ENCODE data around the gene IGF2.

IGF2 gene

DNA sequence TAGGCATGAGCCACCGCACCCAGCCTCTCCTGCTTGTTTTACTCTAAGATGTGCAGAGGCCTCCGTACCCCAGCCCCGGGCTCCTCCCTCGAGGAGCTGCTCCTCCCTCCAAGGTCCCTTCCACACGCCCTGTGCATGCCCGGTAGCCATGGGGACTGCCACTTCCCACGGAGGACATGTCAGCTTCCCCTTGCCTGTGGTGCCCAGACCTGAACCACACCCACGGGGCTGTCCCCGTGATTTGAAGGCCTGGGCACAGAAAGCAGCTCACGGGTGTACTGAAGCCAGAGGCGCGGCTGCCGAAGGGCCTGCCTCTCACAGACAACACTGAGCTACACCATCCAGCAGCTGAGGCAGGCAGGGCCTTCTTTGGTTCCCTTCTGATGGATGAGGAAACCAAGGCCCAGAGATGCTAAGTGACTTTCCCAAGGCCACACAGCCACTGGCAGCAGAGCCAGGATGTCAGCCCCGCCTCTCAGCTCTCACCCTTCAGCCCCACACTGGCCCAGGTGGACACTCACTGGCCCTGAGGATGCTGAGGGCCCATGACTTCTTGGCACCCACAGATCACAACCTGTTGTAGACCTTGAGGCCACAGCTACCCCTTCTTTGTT lies 14.5 kb upstream of the IGF2 start:
- DNase-seq (ENCODE audit: low read depth in 2 of 2): no peak

GRCh38 chr11:2151500-2152257 lies 12.5 kb upstream of the IGF2 start:
- no peak for DNase-seq (ENCODE audit: low read depth in 2 of 2)

GRCh38 chr11:2149864-2150847 lies 11.0 kb upstream of the IGF2 start:
- DNase-seq (ENCODE audit: low read depth in 2 of 2): no peak

GRCh38 chr11:2149460-2149859 lies 10.3 kb upstream of the IGF2 start:
- no peak for DNase-seq (ENCODE audit: low read depth in 2 of 2)

DNA sequence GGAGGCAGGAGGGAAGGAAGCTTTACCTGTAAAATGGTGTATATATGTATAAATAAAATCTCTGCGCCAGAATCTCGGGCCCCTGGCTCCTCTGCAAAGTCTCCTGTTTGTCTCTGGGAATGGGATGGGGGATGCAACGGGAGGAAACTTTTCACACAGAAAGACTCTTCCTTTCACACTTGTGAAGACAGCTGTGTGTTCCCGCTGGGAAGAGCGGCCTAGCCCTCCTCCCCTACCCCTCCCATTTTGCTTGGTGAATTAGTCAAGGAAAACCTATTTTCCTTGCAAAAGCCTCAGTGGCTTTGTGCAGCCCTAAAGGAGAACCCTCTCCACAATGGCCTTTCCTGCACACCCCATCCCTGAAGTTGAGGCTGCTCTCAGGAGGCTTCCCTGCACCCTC lies 9.4 kb upstream of the IGF2 start:
- no peak for DNase-seq (ENCODE audit: low read depth in 2 of 2)

GRCh38 chr11:2147391-2147790 lies 8.2 kb upstream of the IGF2 start:
- no peak for DNase-seq (ENCODE audit: low read depth in 2 of 2)

GRCh38 chr11:2146051-2146450 lies 6.9 kb upstream of the IGF2 start:
- DNase-seq (ENCODE audit: low read depth in 2 of 2): no peak

DNA sequence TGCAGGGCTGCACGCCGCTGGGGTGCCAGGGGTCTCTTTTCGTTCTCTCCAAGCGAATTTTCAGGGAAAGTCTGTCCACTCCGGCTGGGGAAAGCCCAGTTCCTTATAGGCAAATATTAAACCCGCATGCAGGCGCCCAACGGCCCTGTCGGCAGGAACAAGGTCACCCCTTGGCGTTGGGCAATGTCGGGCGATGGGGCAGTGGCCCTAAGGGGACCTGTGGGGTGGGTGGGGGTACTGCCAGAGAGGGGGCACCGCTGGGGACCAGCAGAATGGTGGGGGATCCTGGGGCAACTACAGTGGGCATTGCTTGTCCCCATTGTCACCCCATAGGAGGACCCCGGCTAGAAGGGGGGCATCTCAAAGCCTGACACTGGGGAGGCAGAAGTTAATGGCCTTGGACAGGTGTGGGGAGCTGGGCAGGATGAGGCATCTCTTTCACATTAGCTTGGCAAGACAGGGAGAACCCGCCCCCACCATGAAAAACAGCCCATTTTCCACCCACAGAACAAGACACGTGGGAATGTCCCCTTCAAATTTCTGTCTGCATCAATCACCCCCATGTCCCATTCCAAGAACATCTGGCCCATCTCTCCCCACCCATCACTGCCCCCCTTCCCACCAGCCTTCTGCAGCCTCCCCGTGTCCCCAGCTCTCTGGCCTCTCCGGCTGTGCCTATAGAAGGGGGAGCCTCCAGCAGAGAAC lies 5.5 kb upstream of the IGF2 start:
- DNase-seq (ENCODE audit: low read depth in 2 of 2): no peak

DNA sequence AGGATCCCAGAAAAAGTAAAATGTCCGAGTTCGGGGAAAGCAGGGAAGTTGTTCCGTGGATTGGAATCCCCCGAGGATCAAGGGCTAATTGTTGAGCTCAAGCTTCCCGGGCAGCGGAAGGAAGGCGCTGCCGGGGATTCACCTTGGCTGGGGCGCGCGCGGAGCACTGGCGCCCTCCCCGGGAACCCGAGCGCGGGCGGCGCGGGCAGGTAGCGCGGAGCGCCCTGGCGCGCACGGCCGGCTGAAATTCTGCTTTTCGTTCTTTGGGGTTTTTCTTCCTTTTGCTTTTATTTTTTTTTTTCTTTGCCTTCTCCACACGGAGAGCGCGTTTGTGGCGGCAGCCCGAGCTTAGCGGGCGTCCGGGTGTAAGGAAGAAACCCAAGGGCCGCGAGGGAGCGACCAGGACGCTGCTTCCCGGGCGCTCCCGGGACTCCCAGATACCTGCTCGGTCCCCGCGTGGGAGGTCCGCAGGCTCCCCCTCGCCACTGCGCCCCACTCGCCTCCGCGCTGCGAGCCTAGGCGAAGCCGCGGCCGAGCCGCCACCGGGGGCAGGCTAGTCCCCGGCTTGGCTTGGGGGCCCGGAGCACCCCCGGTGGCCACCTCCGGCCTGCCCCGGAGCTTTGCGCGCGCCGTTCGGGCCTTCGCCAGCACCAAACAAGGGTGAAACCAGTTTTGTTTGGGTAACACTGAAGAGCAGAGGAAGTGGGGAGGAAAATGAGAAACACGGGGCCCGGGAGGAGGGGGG lies 4.8 kb upstream of the IGF2 start:
- no peak for DNase-seq (ENCODE audit: low read depth in 2 of 2)

- DNase-seq (ENCODE audit: low read depth in 2 of 2): no peak
Observed at GRCh38 chr11:2143477-2143798, 4.2 kb upstream of the IGF2 start.

GRCh38 chr11:2142762-2143202 lies 3.6 kb upstream of the IGF2 start:
- DNase-seq (ENCODE audit: low read depth in 2 of 2): no peak

DNA sequence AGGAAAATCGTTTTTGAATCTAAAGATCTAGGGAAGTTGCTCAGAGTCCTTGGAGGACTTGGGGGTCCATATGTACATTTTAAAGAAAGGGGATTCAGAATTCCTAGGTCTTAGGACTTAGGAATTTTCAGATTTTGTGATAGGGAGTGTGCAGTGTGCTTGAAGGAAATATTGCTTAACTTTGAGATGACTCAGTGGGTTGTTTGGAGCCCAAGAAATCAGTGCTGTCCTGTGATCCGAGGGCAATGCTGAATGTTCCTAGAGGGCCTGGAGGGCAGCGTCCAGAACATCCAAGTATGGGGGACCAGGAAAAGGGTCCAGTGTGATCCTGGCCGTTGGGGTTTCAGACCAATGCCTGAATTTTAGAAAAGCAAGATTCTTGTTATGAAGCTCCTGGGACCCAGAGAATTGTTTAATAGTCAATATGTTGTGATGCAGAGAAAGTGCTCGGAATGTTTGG lies 3.1 kb upstream of the IGF2 start:
- DNase-seq (ENCODE audit: low read depth in 2 of 2): no peak

DNA sequence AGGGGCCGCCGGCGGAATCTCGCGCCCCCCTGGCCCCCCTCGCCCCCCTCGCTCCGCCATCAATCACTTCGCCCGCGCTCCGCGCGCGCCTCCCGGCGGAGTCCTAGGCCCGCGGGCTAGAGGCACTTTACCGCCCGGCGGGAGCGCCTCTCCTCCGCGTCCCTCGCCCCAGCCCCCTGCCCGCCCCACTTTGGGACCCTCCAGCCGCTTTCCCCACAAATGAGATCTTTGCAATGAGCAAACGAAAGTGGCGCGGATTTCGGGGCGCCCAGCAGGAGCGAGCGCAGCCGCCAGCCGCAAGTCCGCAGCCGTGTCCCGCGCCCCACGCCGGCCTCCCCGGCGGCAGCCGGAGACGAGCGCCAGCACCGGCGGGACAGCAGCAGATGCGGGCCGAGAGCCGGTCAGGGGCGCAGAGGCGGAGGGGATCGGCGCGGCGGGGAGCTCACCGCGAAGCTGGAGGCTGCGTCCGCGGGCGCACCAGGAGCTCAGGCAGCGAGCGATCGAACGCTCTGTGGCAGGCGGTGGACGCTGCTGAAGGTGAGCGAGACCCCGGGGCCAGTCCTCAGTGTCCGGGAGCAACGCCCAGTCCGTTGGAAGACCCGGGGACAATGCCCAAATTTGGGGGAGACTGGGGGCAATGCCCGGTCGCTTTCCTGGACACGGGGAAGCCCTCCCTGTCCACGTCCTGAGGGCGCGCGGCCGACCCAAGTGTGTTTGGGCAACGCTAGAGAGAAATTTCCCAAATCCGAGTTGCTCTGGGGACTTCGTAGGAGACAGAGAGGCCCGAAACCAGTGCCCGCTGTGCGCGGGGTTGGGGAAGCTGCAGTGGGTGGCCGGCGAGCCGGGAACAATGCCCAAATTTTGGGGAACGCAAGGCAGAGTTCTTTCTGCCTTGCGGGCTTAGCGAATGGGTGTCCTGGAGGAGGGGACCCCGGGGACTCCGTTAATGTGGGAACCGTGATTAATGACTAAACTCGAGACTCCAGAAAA lies 1.5 kb upstream of the IGF2 start:
- DNase-seq (ENCODE audit: low read depth in 2 of 2): no peak

GRCh38 chr11:2139621-2140337 lies 590 bp upstream of the IGF2 start:
- no peak for DNase-seq (ENCODE audit: low read depth in 2 of 2)

GRCh38 chr11:2138431-2139122 lies 612 bp downstream of the IGF2 start:
- no peak for DNase-seq (ENCODE audit: low read depth in 2 of 2)

DNA sequence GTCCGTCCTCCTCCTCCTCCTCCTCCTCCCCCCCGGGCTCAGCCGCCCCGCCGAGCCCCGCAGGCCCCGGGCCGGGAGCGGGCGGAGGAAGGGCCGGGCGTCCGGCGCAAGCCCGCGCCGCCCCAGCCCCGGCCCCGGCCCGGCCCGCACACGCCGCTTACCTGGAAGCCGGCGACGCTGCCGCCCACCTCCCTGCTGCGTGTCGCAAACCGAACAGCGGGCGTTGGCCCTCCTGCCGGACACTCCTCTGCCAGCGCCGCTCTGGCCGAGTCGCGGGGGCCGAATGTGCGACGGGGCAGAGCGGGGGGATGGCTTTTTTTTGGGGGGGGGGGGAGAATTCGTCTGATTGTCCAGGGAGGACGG lies 1.1 kb downstream of the IGF2 start:
- DNase-seq (ENCODE audit: low read depth in 2 of 2): no peak

- no peak for DNase-seq (ENCODE audit: low read depth in 2 of 2)
Observed at GRCh38 chr11:2137202-2138067, 1.8 kb downstream of the IGF2 start.

GRCh38 chr11:2136952-2137201 lies 2.3 kb downstream of the IGF2 start:
- no peak for DNase-seq (ENCODE audit: low read depth in 2 of 2)
